Frontal cortex (tissue), 4 donors: ENCODE data around the gene INCENP. TPM values are rescaled to one million over a fixed set of nuclear protein-coding genes. Genes with fewer than 3 reads are reported as not detected.
A peak's percentile ranks its signal among the peaks of the same experiment; 100 is the strongest.
"Not testable (repeated sequence)": the region's sequence is repeated elsewhere in the genome, so short reads cannot be mapped to it uniquely, and the experiment has no call there.

Experiments
- DNase-seq, 2 donors: peaks; one replicate each; pipeline ENCODE4 v3.0.0; 2012; ENCODE audit warnings: low spot score in 2 of 2
- FAIRE-seq: peaks from 2 replicates; lab custom pipeline; 2012; peaks lifted over from hg19 to GRCh38; lab: Jason Lieb, UNC
- total RNA-seq: library from RNA; depleted of rRNA; stranded (reverse); fragments of >200 nt; gene quantifications from one replicate; pipeline ENCODE4 v1.2.3, GENCODE V29; 2014
- donor health status: control.
- donor health status: control.
- donor health status: control.

INCENP gene
- 22.0 TPM for total RNA-seq

GRCh38 chr11:62123669-62124185, at the start of gene INCENP:
INCENP (plus strand) TSS chr11:62124011; CDS start chr11:62128162, 4,151 bp downstream.
- FAIRE-seq (peak; percentile 97), DNase-seq (peak; percentile 90 to 94)

- no peak for DNase-seq
- FAIRE-seq = no peak
Measured at GRCh38 chr11:62075438-62075837, 48.4 kb upstream of the INCENP start.

- DNase-seq (no peak), FAIRE-seq (no peak)
Measured at GRCh38 chr11:62077132-62077531, 46.7 kb upstream of the INCENP start.

- DNase-seq (peak; percentile 26 to 61), FAIRE-seq (no peak)
Measured at GRCh38 chr11:62081378-62082291, 42.2 kb upstream of the INCENP start.

GRCh38 chr11:62082292-62082657, 41.5 kb upstream of the INCENP start:
- FAIRE-seq = no peak

GRCh38 chr11:62084801-62085200, 39.0 kb upstream of the INCENP start:
- not testable (repeated sequence) for DNase-seq, FAIRE-seq

More at GRCh38 chr11:62082292-62082657, 41.5 kb upstream of the INCENP start:
- no peak for DNase-seq

- no peak for FAIRE-seq
- no peak for DNase-seq
Measured at GRCh38 chr11:62087694-62088093, 36.1 kb upstream of the INCENP start.

GRCh38 chr11:62088331-62088933, 35.4 kb upstream of the INCENP start:
- DNase-seq (no peak), FAIRE-seq (peak; percentile 59)

- DNase-seq = no peak
- no peak for FAIRE-seq
Measured at GRCh38 chr11:62103141-62103540, 20.7 kb upstream of the INCENP start.

- FAIRE-seq (no peak), DNase-seq (no peak)
Measured at GRCh38 chr11:62103986-62104385, 19.8 kb upstream of the INCENP start.

- no peak for FAIRE-seq
- DNase-seq = no peak
Measured at GRCh38 chr11:62104816-62105653, 18.8 kb upstream of the INCENP start.

GRCh38 chr11:62105667-62106191, 18.1 kb upstream of the INCENP start:
- DNase-seq (no peak), FAIRE-seq (no peak)

GRCh38 chr11:62108017-62108750, 15.6 kb upstream of the INCENP start:
- DNase-seq = no peak
- FAIRE-seq = no peak

GRCh38 chr11:62108971-62109404, 14.8 kb upstream of the INCENP start:
- no peak for DNase-seq
- FAIRE-seq = no peak

GRCh38 chr11:62115085-62115694, 8.6 kb upstream of the INCENP start:
- no peak for DNase-seq
- FAIRE-seq = no peak

GRCh38 chr11:62116451-62116850, 7.4 kb upstream of the INCENP start:
- no peak for FAIRE-seq
- DNase-seq = no peak

- FAIRE-seq = no peak
- DNase-seq = no peak
Measured at GRCh38 chr11:62119569-62119968, 4.2 kb upstream of the INCENP start.

- FAIRE-seq (no peak), DNase-seq (no peak)
Measured at GRCh38 chr11:62120001-62120400, 3.8 kb upstream of the INCENP start.

- DNase-seq (no peak), FAIRE-seq (no peak)
Measured at GRCh38 chr11:62120431-62120830, 3.4 kb upstream of the INCENP start.
